Measurements from ENCODE around the gene LGALS9B. TPM values are rescaled to one million over a fixed set of nuclear protein-coding genes. Genes with fewer than 3 reads are reported as not detected.
"Not testable (repeated sequence)": the region's sequence is repeated elsewhere in the genome, so short reads cannot be mapped to it uniquely, and the experiment has no call there.

Gene LGALS9B
- total and polyA plus RNA-seq, 3 donors from 2014 or later = 0.34 TPM; not detected in 2

- intact Hi-C loops (cut with DNase I; ENCODE audit: low total_unique reads); H3K27ac ChIP-seq: not testable (repeated sequence)
- WGBS, 2 donors = 100% methylated on average over 3 of the region's 9 CpGs; no CpG with 5 or more reads in 1 of the 2 donors
Observed at GRCh38 chr17:20494147-20494546, 26.8 kb upstream of the LGALS9B start.

GRCh38 chr17:20492971-20493370 lies 25.6 kb upstream of the LGALS9B start:
- WGBS, 2 donors = 100% methylated on average over 2 of the region's 8 CpGs; no CpG with 5 or more reads in 1 of the 2 donors
- intact Hi-C loops (cut with DNase I; ENCODE audit: low total_unique reads) = not testable (repeated sequence)

More at GRCh38 chr17:20494147-20494546, 26.8 kb upstream of the LGALS9B start:
- H3K4me3 ChIP-seq; H3K4me1 ChIP-seq; H3K27me3 ChIP-seq; H3K9me3 ChIP-seq; DNase-seq; H3K36me3 ChIP-seq (ENCODE audit: low read depth, missing control alignments): not testable (repeated sequence)

GRCh38 chr17:20492099-20492498 lies 24.8 kb upstream of the LGALS9B start:
- H3K36me3 ChIP-seq (ENCODE audit: low read depth, missing control alignments); DNase-seq; intact Hi-C loops (cut with DNase I; ENCODE audit: low total_unique reads); H3K27ac ChIP-seq; H3K4me3 ChIP-seq; H3K4me1 ChIP-seq; H3K27me3 ChIP-seq; H3K9me3 ChIP-seq: not testable (repeated sequence)
- 89% methylated on average over 1 of the region's 6 CpGs; no CpG with 5 or more reads in 1 of the 2 donors for WGBS, 2 donors

More at GRCh38 chr17:20492971-20493370, 25.6 kb upstream of the LGALS9B start:
- H3K9me3 ChIP-seq; H3K4me1 ChIP-seq; H3K36me3 ChIP-seq (ENCODE audit: low read depth, missing control alignments); H3K4me3 ChIP-seq; H3K27ac ChIP-seq; H3K27me3 ChIP-seq; DNase-seq: not testable (repeated sequence)

- H3K27ac ChIP-seq; DNase-seq; H3K27me3 ChIP-seq; H3K4me1 ChIP-seq; H3K4me3 ChIP-seq; H3K9me3 ChIP-seq; intact Hi-C loops (cut with DNase I; ENCODE audit: low total_unique reads); H3K36me3 ChIP-seq (ENCODE audit: low read depth, missing control alignments): not testable (repeated sequence)
- 33 to 51% methylated on average over 4 to 5 of the region's 6 CpGs for WGBS, 2 donors
Observed at GRCh38 chr17:20484930-20485329, 17.6 kb upstream of the LGALS9B start.

GRCh38 chr17:20479889-20480591 lies 12.7 kb upstream of the LGALS9B start:
- not testable (repeated sequence) for H3K27me3 ChIP-seq

GRCh38 chr17:20477398-20478071 lies 10.2 kb upstream of the LGALS9B start:
- H3K27me3 ChIP-seq; H3K36me3 ChIP-seq (ENCODE audit: low read depth, missing control alignments); H3K27ac ChIP-seq; DNase-seq; H3K9me3 ChIP-seq; H3K4me1 ChIP-seq; intact Hi-C loops (cut with DNase I; ENCODE audit: low total_unique reads); H3K4me3 ChIP-seq: not testable (repeated sequence)
- WGBS, 2 donors = 72 to 78% methylated on average over 2 of the region's 4 CpGs

More at GRCh38 chr17:20479889-20480591, 12.7 kb upstream of the LGALS9B start:
- 92 to 95% methylated on average over 4 to 6 of the region's 8 CpGs for WGBS, 2 donors
- intact Hi-C loops (cut with DNase I; ENCODE audit: low total_unique reads); DNase-seq; H3K4me3 ChIP-seq; H3K27ac ChIP-seq; H3K9me3 ChIP-seq; H3K4me1 ChIP-seq; H3K36me3 ChIP-seq (ENCODE audit: low read depth, missing control alignments): not testable (repeated sequence)

GRCh38 chr17:20475137-20475831 lies 7.9 kb upstream of the LGALS9B start:
- H3K4me1 ChIP-seq; H3K27ac ChIP-seq; H3K4me3 ChIP-seq; DNase-seq; intact Hi-C loops (cut with DNase I; ENCODE audit: low total_unique reads); H3K36me3 ChIP-seq (ENCODE audit: low read depth, missing control alignments); H3K27me3 ChIP-seq; H3K9me3 ChIP-seq: not testable (repeated sequence)
- WGBS, 2 donors = 89 to 95% methylated on average over 6 to 7 of the region's 8 CpGs

- H3K36me3 ChIP-seq (ENCODE audit: low read depth, missing control alignments); H3K27ac ChIP-seq; DNase-seq; H3K9me3 ChIP-seq; intact Hi-C loops (cut with DNase I; ENCODE audit: low total_unique reads); H3K4me1 ChIP-seq; H3K27me3 ChIP-seq; H3K4me3 ChIP-seq: not testable (repeated sequence)
Observed at GRCh38 chr17:20474081-20474480, 6.7 kb upstream of the LGALS9B start.

GRCh38 chr17:20469946-20470345 lies 2.6 kb upstream of the LGALS9B start:
- H3K9me3 ChIP-seq; intact Hi-C loops (cut with DNase I; ENCODE audit: low total_unique reads); H3K36me3 ChIP-seq (ENCODE audit: low read depth, missing control alignments); DNase-seq; H3K27me3 ChIP-seq; H3K27ac ChIP-seq; H3K4me3 ChIP-seq; H3K4me1 ChIP-seq: not testable (repeated sequence)
- 50 to 92% methylated on average over 2 of the region's 4 CpGs for WGBS, 2 donors

GRCh38 chr17:20469107-20469506 lies 1.8 kb upstream of the LGALS9B start:
- 62% methylated on average over 2 of the region's 4 CpGs; no CpG with 5 or more reads in 1 of the 2 donors for WGBS, 2 donors
- H3K4me3 ChIP-seq; H3K9me3 ChIP-seq; intact Hi-C loops (cut with DNase I; ENCODE audit: low total_unique reads); H3K4me1 ChIP-seq; H3K27me3 ChIP-seq; H3K27ac ChIP-seq; H3K36me3 ChIP-seq (ENCODE audit: low read depth, missing control alignments); DNase-seq: not testable (repeated sequence)

- H3K36me3 ChIP-seq (ENCODE audit: low read depth, missing control alignments); intact Hi-C loops (cut with DNase I; ENCODE audit: low total_unique reads); H3K4me1 ChIP-seq; DNase-seq; H3K4me3 ChIP-seq; H3K9me3 ChIP-seq; H3K27me3 ChIP-seq; H3K27ac ChIP-seq: not testable (repeated sequence)
- 46 to 55% methylated on average over 3 of the region's 5 CpGs for WGBS, 2 donors
Observed at GRCh38 chr17:20466999-20467398, 340 bp downstream of the LGALS9B start.

GRCh38 chr17:20466553-20466952 lies 786 bp downstream of the LGALS9B start:
- 97% methylated on average over 4 of the region's 5 CpGs; no CpG with 5 or more reads in 1 of the 2 donors for WGBS, 2 donors
- H3K36me3 ChIP-seq (ENCODE audit: low read depth, missing control alignments); H3K27ac ChIP-seq; intact Hi-C loops (cut with DNase I; ENCODE audit: low total_unique reads); DNase-seq; H3K4me3 ChIP-seq; H3K9me3 ChIP-seq; H3K4me1 ChIP-seq; H3K27me3 ChIP-seq: not testable (repeated sequence)
